T-cell (primary cell): ENCODE measurements around the gene CBX6. TPM values are rescaled to one million over a fixed set of nuclear protein-coding genes. Genes with fewer than 3 reads are reported as not detected.

Experiments
- ATAC-seq, 4 experiments: fragments of 200-7000 bp in 3 of 4; fragments of 150-1000 bp in 1 of 4; cut with Tn5 transposase; replicated peaks in 1 of 4; 1 replicate in 3 of 4; 2 replicates in 1 of 4; pipeline ENCODE4 v1.10.0; 2021; ENCODE audit warnings: moderate library complexity in 3 of 4, mild to moderate bottlenecking in 2 of 4, moderate number of reproducible peaks in 1 of 4
- CTCF ChIA-PET, 2 donors: fragments of 300-600 bp; sonication (Branson Sonifier 250); formaldehyde crosslinking; loops; one replicate each; lab custom pipeline; 2022; ENCODE audit warnings: antibody characterized with exemption in 2 of 2; lab: Charles Lee
- POLR2A ChIA-PET, 2 donors: fragments of 300-600 bp; sonication (Branson Sonifier 250); formaldehyde crosslinking; loops; one replicate each; lab custom pipeline; 2022; ENCODE audit warnings: antibody characterized with exemption in 2 of 2; lab: Charles Lee
- DNase-seq, 35 experiments: peaks; one replicate each; pipeline versions ENCODE4 v3.0.0 to v3.0.0-alpha.2; 2013 to 2023
- H3K27ac ChIP-seq: one replicate; pipeline ENCODE4 v1.5.1; 2013; ENCODE audit warnings: low read length
- H3K27me3 ChIP-seq, 2 experiments: replicated peaks in 1 of 2; 1 replicate in 1 of 2; 2 replicates in 1 of 2; pipeline versions ENCODE4 v1.6.1 to v1.7.0; 2013; ENCODE audit warnings: low read length in 1 of 2, mixed read lengths in 1 of 2; ENCODE audit not compliant: control insufficient read depth in 2 of 2, insufficient read depth in 2 of 2; ENCODE audit errors: extremely low read depth in 1 of 2
- H3K36me3 ChIP-seq, 2 donors: 1 replicate in 1 of 2; 2 replicates in 1 of 2; pipeline versions ENCODE4 v1.6.1 to v1.7.0; 2013; ENCODE audit warnings: low read length in 1 of 2; ENCODE audit not compliant: control insufficient read depth in 2 of 2, insufficient read depth in 1 of 2; ENCODE audit errors: extremely low read depth in 1 of 2
- H3K4me1 ChIP-seq, 2 experiments: 1 replicate in 1 of 2; 2 replicates in 1 of 2; pipeline versions ENCODE4 v1.6.1 to v1.7.0; 2013; ENCODE audit warnings: low read length in 2 of 2, mixed read lengths in 1 of 2; ENCODE audit not compliant: insufficient read depth in 2 of 2, control insufficient read depth in 1 of 2; ENCODE audit errors: extremely low read depth in 1 of 2
- H3K4me3 ChIP-seq, 2 donors: 1 replicate in 1 of 2; 2 replicates in 1 of 2; pipeline versions ENCODE4 v1.5.1 to v1.7.0; 2013; ENCODE audit warnings: mild to moderate bottlenecking in 2 of 2, low read length in 1 of 2, moderate library complexity in 1 of 2; ENCODE audit not compliant: control insufficient read depth in 1 of 2; ENCODE audit errors: extremely low read depth in 1 of 2
- H3K9me3 ChIP-seq: 2 replicates; pipeline ENCODE4 v1.7.0; 2013
- H3K27ac Mint-ChIP-seq, 2 donors: one replicate each; pipeline ENCODE4 v1.8.0; 2020 to 2021; ENCODE audit warnings: mild to moderate bottlenecking in 2 of 2, mixed read lengths in 2 of 2
- H3K27me3 Mint-ChIP-seq, 2 donors: one replicate each; pipeline ENCODE4 v1.8.0; 2021 to 2022; ENCODE audit warnings: mixed read lengths in 2 of 2
- H3K36me3 Mint-ChIP-seq: one replicate; pipeline ENCODE4 v1.8.0; 2021; ENCODE audit warnings: mixed read lengths
- H3K4me1 Mint-ChIP-seq, 3 donors: one replicate each; pipeline ENCODE4 v1.8.0; 2020 to 2022; ENCODE audit warnings: mixed read lengths in 3 of 3, mild to moderate bottlenecking in 1 of 3
- H3K4me3 Mint-ChIP-seq, 3 donors: one replicate each; pipeline ENCODE4 v1.8.0; 2020 to 2022; ENCODE audit warnings: mild to moderate bottlenecking in 3 of 3, mixed read lengths in 3 of 3, moderate library complexity in 3 of 3
- H3K9me3 Mint-ChIP-seq, 3 donors: one replicate each; pipeline ENCODE4 v1.8.0; 2020 to 2022; ENCODE audit warnings: mixed read lengths in 3 of 3
- WGBS: methylation state at CpG from one replicate; pipeline ENCODE4 v1.1.5; 2013; ENCODE audit warnings: missing lambda C conversion rate; ENCODE audit not compliant: insufficient coverage; 5-methylcytosine and 5-hydroxymethylcytosine counted together
- total RNA-seq, 35 experiments: library from RNA in 6 of 35; stranded (reverse) in 6 of 35; fragments of 120-200 nt in 1 of 35; gene quantifications; one replicate each; pipeline versions ENCODE4 v1.2.1 to v1.2.4 and lab custom pipeline; 2013 to 2026

Gene CBX6
- total RNA-seq, 5 donors from 2014 or later (not counting 1 experiment from before 2014, with no cell fraction given) = 41.2 to 92.0 (median 87.1) TPM

GRCh38 chr22:38844315-38845003 lies 27.6 kb downstream of the CBX6 start:
- peak overlapping the region; percentile 19 to 44 for H3K4me3 ChIP-seq
- H3K27me3 ChIP-seq = peaks cover 6 to 49% of the 10 kb centered on the region in 2 experiments
- no peak overlapping the region for H3K27ac Mint-ChIP-seq
- H3K9me3 ChIP-seq = no peaks in the 10 kb centered on the region
- DNase-seq (peak in 2 of 35 experiments; percentile 10 to 16), ATAC-seq (no peak)
- 2% methylated on average over 13 of the region's 22 CpGs for WGBS
- peak overlapping the region; percentile 44 to 67 (median 51) for H3K4me3 Mint-ChIP-seq
- H3K27ac ChIP-seq = no peak overlapping the region
- CTCF ChIA-PET = interaction anchor here in 1 of 2 donors (0.5 kb wide), 1 partner anchor 10 kb away, joined by 5 read pairs; no protein-coding TSS in a partner anchor
- H3K27me3 Mint-ChIP-seq = peaks cover 5 to 26% of the 10 kb centered on the region in 2 donors
- no peaks in the 10 kb centered on the region for H3K36me3 ChIP-seq
- H3K36me3 Mint-ChIP-seq = peaks cover 6% of the 10 kb centered on the region
- H3K9me3 Mint-ChIP-seq = no peaks in the 10 kb centered on the region
- peaks cover 29 to 31% (median 30%) of the 10 kb centered on the region in 3 donors for H3K4me1 Mint-ChIP-seq
- H3K4me1 ChIP-seq = peaks cover 0 to 24% of the 10 kb centered on the region in 2 experiments
- POLR2A ChIA-PET = interaction anchor here in 1 of 2 donors (0.6 kb wide), 1 partner anchor 1343 kb away, joined by 3 read pairs; no protein-coding TSS in a partner anchor

DNA sequence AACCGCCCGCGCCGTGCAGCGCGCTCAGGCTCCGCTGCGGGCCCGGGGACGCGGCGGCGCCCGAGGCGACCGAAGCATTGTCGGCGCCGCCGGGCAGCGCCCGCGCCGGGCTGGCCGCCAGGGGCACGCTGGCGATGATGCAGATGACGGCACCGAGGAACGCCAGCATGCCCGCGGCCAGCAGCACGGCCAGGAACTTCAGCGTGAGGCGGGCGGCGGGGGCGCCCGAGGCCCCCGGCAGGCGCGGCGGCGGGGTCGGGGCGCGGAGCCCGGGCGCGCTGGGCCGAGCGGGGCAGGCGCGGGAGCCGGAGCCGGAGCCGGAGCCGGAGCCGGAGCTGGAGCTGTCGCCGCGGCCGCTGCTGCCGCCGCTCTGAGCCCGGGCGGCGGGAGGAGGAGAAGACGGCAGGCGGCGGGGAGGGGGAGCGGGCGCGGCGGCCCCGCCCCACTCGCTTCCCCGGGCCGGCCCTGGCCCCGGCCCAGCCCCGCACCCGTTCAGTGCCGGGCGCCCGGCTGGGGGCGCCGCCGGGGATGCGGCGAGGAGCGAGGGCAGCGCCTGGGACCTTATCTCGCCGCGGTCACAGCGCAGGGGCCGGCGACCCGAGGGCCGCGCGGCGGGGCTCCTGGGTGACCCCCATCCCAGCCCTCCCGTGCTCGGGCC lies 28.2 kb downstream of the CBX6 start, which contains the start of gene NPTXR:
TSS of gene NPTXR (minus strand) at position 372 of the 658 bp plus-strand sequence.
- under 1% methylated on average over 93 of the region's 105 CpGs for WGBS
- H3K27me3 Mint-ChIP-seq = peaks cover 5 to 26% of the 10 kb centered on the region in 2 donors
- POLR2A ChIA-PET = interaction anchor here in 1 of 2 donors (0.6 kb wide), 1 partner anchor 1344 kb away, joined by 3 read pairs; no protein-coding TSS in a partner anchor

DNA sequence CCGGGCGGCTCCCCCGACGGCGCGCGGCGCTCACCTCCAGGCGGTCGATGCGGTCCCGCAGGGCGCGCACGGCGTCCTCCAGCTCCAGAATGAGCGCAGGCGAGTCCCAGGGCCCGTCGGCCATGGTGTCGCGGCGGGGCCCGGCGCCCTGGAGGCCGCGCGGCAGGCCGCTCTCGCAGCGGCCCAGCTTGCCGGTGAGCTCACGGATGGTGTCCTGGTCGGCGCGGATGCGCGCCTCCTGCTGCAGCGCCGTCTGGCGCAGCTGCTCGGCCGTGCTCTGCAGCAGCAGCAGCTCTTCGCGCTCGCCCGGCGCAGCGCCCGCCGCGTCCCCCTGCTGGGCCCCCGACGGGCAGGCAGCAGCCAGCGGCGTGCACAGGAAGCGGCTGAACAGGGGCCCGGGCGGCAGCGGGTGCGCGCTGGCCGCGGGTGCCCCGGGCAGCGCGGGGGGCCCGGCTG lies 28.8 kb downstream of the CBX6 start:
- ATAC-seq (peak; percentile 86 to 90 (median 88)), DNase-seq (peak; percentile 12 to 79 (median 44))
- H3K27ac ChIP-seq = no peak overlapping the region
- H3K36me3 ChIP-seq = no peaks in the 10 kb centered on the region
- no peak overlapping the region for H3K27ac Mint-ChIP-seq
- POLR2A ChIA-PET = interaction anchor here in 1 of 2 donors (0.5 kb wide), 1 partner anchor 1301 kb away, joined by 10 read pairs; no protein-coding TSS in a partner anchor
- WGBS = under 1% methylated on average over 68 of the region's 68 CpGs
- no peaks in the 10 kb centered on the region for H3K9me3 Mint-ChIP-seq
- peak overlapping the region in 1 of 2 donors; percentile 53 for H3K4me3 ChIP-seq
- peaks cover 0 to 24% of the 10 kb centered on the region in 2 experiments for H3K4me1 ChIP-seq
- H3K27me3 Mint-ChIP-seq = peaks cover 5 to 27% of the 10 kb centered on the region in 2 donors
- CTCF ChIA-PET = interaction anchor here in 1 of 2 donors (0.6 to 0.8 kb wide), 3 partner anchors 11 to 119 kb away, joined by 3 to 4 read pairs (median 3); no protein-coding TSS in a partner anchor
- H3K4me3 Mint-ChIP-seq = peak overlapping the region in 1 of 3 donors; percentile 87
- H3K4me1 Mint-ChIP-seq = peaks cover 29 to 33% (median 31%) of the 10 kb centered on the region in 3 donors
- peaks cover 6% of the 10 kb centered on the region for H3K36me3 Mint-ChIP-seq
- H3K9me3 ChIP-seq = no peaks in the 10 kb centered on the region
- H3K27me3 ChIP-seq = peaks cover 6 to 46% of the 10 kb centered on the region in 2 experiments

More for the DNA sequence above, 28.2 kb downstream of the CBX6 start, which contains the start of gene NPTXR:
- Histone ChIP-seq H3K4me3 (peak within 1 kb of the TSS; percentile 27 to 53), H3K4me1 (peaks cover 0 to 24% of the 10 kb centered on the region in 2 experiments), H3K36me3 (no peaks in the 10 kb centered on the region), H3K27ac (no peak within 1 kb of the TSS), H3K9me3 (no peaks in the 10 kb centered on the region), H3K27me3 (peaks cover 6 to 47% of the 10 kb centered on the region in 2 experiments)
- peak within 1 kb of the TSS; percentile 72 to 87 (median 83) for H3K4me3 Mint-ChIP-seq
- no peak within 1 kb of the TSS for H3K27ac Mint-ChIP-seq
- DNase-seq = peak in 23 of 35 experiments; percentile 9 to 71 (median 25)
- CTCF ChIA-PET = interaction anchor here in 1 of 2 donors (0.8 kb wide), 1 partner anchor 10 kb away, joined by 3 read pairs; no protein-coding TSS in a partner anchor
- peak; percentile 63 to 71 (median 70) for ATAC-seq
- peaks cover 6% of the 10 kb centered on the region for H3K36me3 Mint-ChIP-seq
- H3K4me1 Mint-ChIP-seq = peaks cover 29 to 33% (median 31%) of the 10 kb centered on the region in 3 donors
- no peaks in the 10 kb centered on the region for H3K9me3 Mint-ChIP-seq

DNA sequence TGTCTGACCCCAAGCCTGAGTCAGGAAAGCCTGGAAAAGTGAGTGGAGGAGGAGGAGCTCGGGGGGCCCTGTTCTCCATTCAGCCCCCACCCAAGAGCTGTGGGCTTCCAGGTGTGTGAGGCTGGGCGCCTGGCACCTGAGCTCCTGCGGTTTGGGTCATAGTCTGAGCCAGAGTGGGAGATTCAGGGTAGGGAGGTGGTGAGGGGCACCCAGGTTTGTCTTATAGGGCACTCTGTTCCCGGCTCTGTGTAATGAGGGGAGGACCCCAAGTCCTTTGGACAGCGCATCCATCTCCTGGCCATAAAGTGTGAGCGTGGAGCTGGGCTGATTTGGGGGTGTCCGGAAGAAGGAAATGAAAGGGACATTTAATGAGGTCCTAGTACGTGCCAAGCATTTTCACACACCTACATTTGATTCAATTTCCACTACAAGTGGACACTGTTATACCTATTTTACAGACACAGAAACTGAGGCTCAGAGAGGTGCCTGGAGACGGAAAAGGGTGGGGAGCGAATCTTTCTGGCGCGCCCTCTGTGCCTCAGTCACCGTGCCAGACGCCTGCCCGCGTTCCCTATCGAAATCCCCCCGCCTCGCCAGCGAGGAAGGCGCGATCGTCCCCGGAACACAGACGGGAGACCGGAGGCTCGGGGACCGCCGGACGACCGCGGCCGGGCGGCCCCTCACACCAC lies 29.4 kb downstream of the CBX6 start:
- no peak for ATAC-seq
- DNase-seq = no peak
- ChIA-PET POLR2A (interaction anchor here in 1 of 2 donors (0.5 kb wide), 1 partner anchor 1302 kb away, joined by 10 read pairs; no protein-coding TSS in a partner anchor), CTCF (interaction anchor here in 1 of 2 donors (0.6 to 0.8 kb wide), 3 partner anchors 11 to 118 kb away, joined by 3 to 4 read pairs (median 3); no protein-coding TSS in a partner anchor)
- Histone ChIP-seq H3K36me3 (no peaks in the 10 kb centered on the region), H3K4me3 (peak overlapping the region; percentile 27 to 53), H3K27ac (no peak overlapping the region), H3K27me3 (peaks cover 6 to 49% of the 10 kb centered on the region in 2 experiments), H3K9me3 (no peaks in the 10 kb centered on the region), H3K4me1 (peaks cover 0 to 24% of the 10 kb centered on the region in 2 experiments)
- Mint-ChIP-seq H3K36me3 (peaks cover 6% of the 10 kb centered on the region), H3K27me3 (peaks cover 5 to 27% of the 10 kb centered on the region in 2 donors), H3K4me3 (peak overlapping the region; percentile 72 to 87 (median 83)), H3K4me1 (peaks cover 29 to 33% (median 31%) of the 10 kb centered on the region in 3 donors), H3K9me3 (no peaks in the 10 kb centered on the region), H3K27ac (peak overlapping the region; percentile 25 to 62)
- 20% methylated on average over 25 of the region's 34 CpGs for WGBS

DNA sequence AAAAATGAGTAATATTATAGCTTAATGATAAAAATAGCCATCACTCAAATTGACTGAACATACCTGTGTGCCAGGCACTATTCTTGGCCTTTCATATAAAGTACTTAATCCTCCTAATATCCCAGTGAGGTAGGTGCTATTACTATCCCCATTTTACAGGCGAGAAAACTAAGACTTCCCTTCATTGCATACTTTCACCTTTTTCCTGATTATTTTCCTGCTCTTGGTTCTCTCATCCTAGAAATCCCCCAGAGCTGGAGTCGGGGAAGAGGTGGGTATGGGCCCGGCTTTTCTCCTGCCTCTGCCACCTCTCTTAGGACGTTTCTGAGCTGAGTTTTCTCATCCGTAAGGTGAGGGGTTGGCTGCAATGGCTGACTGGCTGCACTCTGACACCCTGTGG lies 30.4 kb downstream of the CBX6 start:
- Histone ChIP-seq H3K4me1 (peaks cover 0 to 24% of the 10 kb centered on the region in 2 experiments), H3K36me3 (no peaks in the 10 kb centered on the region), H3K27me3 (peaks cover 5 to 47% of the 10 kb centered on the region in 2 experiments), H3K4me3 (peak overlapping the region in 1 of 2 donors; percentile 12), H3K9me3 (no peaks in the 10 kb centered on the region), H3K27ac (no peak overlapping the region)
- peak overlapping the region; percentile 72 to 87 (median 83) for H3K4me3 Mint-ChIP-seq
- H3K27me3 Mint-ChIP-seq = peaks cover 5 to 28% of the 10 kb centered on the region in 2 donors
- no peak for DNase-seq
- whole genome bisulfite sequencing = 70% methylated on average over 2 of the region's 5 CpGs
- POLR2A ChIA-PET = interaction anchor here (0.5 to 0.6 kb wide), 2 partner anchors 98 to 472 kb away, joined by 3 to 10 read pairs; no protein-coding TSS in a partner anchor
- CTCF ChIA-PET = interaction anchor here in 1 of 2 donors (0.5 kb wide), 1 partner anchor 1979 kb away, joined by 3 read pairs; no protein-coding TSS in a partner anchor
- ATAC-seq = no peak
- H3K4me1 Mint-ChIP-seq = peaks cover 29 to 33% (median 31%) of the 10 kb centered on the region in 3 donors
- H3K36me3 Mint-ChIP-seq = peaks cover 6% of the 10 kb centered on the region
- no peak overlapping the region for H3K27ac Mint-ChIP-seq
- no peaks in the 10 kb centered on the region for H3K9me3 Mint-ChIP-seq
